ENCODE data around the gene RETN.

Gene RETN

DNA sequence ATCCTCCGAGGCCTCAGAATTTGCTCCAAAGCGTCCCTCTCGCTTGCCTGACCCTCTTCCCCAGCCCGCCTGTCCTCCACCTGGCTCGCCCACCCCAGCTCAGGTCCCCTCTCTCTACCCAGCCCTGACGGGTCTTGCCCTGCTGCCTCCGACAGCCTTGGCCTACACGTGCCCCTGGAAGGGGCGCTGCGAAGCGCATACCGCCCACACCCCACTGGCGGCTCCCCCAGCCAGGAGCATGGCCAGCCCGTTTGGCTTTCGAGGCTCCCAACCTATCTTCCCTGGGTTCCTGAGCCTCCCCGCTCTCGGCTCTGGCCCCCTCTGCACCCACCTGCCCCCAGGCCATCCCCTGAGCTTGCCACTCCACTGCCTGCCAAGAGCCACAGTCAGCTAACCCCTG lies 44.0 kb upstream of the RETN start:
- no peak overlapping the region for H3K4me3 ChIP-seq (ENCODE audit: low read depth, low read length)
- TF ChIP-seq, protein P1, sequence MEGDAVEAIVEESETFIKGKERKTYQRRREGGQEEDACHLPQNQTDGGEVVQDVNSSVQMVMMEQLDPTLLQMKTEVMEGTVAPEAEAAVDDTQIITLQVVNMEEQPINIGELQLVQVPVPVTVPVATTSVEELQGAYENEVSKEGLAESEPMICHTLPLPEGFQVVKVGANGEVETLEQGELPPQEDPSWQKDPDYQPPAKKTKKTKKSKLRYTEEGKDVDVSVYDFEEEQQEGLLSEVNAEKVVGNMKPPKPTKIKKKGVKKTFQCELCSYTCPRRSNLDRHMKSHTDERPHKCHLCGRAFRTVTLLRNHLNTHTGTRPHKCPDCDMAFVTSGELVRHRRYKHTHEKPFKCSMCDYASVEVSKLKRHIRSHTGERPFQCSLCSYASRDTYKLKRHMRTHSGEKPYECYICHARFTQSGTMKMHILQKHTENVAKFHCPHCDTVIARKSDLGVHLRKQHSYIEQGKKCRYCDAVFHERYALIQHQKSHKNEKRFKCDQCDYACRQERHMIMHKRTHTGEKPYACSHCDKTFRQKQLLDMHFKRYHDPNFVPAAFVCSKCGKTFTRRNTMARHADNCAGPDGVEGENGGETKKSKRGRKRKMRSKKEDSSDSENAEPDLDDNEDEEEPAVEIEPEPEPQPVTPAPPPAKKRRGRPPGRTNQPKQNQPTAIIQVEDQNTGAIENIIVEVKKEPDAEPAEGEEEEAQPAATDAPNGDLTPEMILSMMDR (IDR thresholded peaks at IDR 0.05; ENCODE audit: insufficient read depth, low read depth, low read length, missing control alignments), result no peak
- DNase-seq (ENCODE audit: low read depth), result no peak

DNA sequence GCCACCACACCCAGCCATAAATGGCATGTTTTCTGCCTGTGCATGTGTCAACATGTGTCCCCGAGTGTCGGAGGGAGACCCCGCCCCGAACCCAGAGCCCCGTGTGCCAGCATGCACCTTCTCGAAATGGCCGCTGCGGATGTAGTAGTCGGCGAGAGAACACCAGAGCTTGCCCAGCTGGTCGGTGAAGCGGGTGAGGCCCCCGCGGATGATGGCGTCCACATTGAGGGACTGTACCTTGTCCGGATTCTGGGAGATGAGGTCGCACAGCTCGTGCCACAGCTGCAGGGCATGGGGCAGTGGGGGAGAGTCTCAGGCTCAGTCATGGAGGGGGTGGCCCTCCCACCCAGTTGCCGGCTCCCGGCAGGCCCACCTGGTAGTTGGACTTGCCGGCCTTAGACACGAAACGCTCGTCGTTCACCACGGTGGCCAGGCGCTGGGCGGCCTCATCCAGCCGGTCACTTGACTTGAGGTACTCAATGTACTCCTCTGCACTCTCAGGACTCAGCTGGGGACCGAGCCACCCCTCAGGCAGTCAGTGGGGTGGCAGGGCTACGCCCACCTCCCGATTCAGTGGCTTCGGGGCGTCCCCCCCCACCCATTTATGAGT lies 43.0 kb upstream of the RETN start:
- H3K4me3 ChIP-seq (ENCODE audit: low read depth, low read length), result no peak overlapping the region
- no peak for DNase-seq (ENCODE audit: low read depth)
- TF ChIP-seq, protein P1 (IDR thresholded peaks at IDR 0.05; ENCODE audit: insufficient read depth, low read depth, low read length, missing control alignments), result no peak

DNA sequence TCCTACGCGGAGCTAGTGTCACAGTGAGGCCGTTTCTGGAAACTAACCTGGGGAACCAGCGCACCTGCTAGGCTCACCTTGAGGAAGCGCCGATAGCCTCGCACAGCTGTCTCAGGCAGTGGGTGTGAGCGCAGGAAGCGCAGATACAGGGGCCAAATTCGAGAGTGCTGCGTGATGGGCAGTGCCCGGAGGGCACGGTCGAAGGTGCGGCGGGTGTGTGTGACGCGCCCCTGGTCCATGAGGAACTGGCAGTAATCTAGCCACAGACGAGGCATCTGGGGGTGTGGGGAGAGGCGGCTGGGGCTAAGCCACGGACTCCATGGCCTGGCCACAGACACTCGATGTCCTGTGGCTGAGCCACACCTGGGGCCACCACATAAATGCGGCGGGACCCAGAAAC lies 41.7 kb upstream of the RETN start:
- H3K4me3 ChIP-seq (ENCODE audit: low read depth, low read length), result no peak overlapping the region
- TF ChIP-seq, protein P1 (IDR thresholded peaks at IDR 0.05; ENCODE audit: insufficient read depth, low read depth, low read length, missing control alignments), result no peak
- no peak for DNase-seq (ENCODE audit: low read depth)

DNA sequence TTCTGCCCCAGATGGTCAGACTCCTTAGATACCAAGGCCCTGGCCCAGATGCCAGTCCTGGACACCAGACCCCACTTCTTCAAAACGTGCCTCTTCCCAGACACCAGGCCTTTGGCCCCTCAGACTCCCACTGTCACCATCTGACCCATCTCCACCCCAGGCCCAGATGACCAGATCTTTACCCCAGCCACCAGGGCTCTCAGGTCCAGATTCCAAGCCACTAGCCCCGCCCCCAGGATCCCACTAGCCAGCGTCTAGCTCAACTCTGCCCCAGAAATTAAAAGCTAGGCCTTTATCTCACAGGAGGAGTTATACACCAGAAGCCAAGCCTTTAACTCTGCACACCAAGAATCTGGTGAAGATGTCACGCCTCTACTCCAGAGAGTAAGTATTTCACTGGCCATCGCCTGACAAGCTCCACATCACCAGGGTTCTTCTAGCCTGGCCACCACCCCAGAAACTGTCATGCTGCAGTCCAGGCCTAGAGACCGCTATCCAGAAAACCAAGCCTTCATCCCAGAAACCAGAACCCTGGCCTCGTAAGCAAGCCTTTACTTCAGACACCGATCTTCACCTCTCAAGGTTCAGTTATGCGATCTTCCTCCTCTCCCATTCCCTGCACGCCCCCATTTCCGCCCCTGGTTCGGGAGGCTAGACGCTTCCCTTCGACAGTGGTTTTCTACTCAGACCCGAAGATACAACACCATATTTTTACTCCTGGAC lies 40.1 kb upstream of the RETN start:
- peak overlapping the region; percentile 93 for H3K4me3 ChIP-seq (ENCODE audit: low read depth, low read length)
- DNase-seq (ENCODE audit: low read depth), result no peak
- TF ChIP-seq, protein P1 (IDR thresholded peaks at IDR 0.05; ENCODE audit: insufficient read depth, low read depth, low read length, missing control alignments), result no peak

DNA sequence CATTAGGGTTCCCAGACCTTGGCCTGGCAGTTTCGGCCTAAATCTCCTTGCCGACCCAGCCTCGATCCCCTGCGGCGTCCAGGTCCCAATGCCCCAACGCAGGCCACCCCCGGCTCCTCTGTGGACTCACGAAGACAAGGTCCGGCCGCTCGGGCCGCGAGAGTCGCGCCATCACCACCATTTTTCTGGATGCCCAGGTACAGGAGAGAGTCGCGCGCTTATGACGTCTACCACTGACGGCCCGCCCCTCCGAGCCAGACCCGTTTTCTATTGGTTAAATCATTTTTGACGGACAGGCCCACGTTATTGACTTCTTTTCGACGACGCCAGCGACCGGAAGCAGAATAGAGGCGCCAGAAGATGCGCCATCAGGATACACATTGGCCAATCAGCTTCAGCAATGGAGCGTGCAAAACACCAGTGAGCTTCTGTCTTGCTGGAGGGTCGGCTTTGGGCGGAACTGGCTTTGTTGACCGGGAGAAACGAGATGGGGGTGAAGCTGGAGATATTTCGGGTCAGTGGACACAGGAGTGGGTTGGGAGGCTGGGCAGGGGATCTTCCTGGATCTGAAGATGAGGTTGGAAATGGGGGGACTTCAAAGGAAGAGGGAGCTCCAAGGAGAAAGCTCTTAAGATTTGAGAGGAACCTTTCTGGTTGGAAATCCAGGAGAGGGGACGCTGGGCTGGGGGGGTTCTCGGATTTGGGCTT lies 39.3 kb upstream of the RETN start, which contains the start of the genes PET100 and XAB2:
Gene PET100, plus strand, starts transcription at position 447 of the 708 bp plus-strand sequence. Its CDS starts 41 bp downstream, at position 488.
Gene XAB2, minus strand, starts transcription at position 199 of the 708 bp plus-strand sequence. Its CDS starts 18 bp downstream, at position 181.
- H3K4me3 ChIP-seq (ENCODE audit: low read depth, low read length), result peak within 1 kb of the TSS; percentile 93
- TF ChIP-seq, protein P1 (IDR thresholded peaks at IDR 0.05; ENCODE audit: insufficient read depth, low read depth, low read length, missing control alignments), result no peak
- peak; percentile 99 for DNase-seq (ENCODE audit: low read depth)

DNA sequence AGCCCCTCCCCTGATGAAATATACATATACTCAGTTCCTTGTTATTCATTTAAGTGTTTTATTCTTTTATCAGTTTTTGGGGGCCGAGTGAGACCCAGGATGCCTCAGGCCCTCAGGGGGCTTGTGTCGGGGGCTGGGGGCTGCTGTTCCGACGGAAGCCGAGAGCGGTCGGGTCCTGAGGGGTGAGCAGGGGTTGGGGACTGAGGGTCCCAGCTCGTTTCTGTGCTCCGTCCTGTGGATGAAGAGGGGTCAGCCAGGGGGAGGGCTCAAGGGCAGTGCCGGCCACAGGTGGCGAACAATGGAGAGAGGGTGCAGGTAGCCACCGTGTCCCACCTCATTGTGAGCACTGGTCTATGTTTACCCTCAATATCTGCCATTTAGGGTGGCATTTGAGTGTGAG lies 37.3 kb upstream of the RETN start:
- H3K4me3 ChIP-seq (ENCODE audit: low read depth, low read length), result no peak overlapping the region
- no peak for DNase-seq (ENCODE audit: low read depth)
- TF ChIP-seq, protein P1 (IDR thresholded peaks at IDR 0.05; ENCODE audit: insufficient read depth, low read depth, low read length, missing control alignments), result no peak
